HCT116 (cell line): ENCODE measurements around the gene GRM2.

Experiments used
- CTCF ChIP-seq, 3 experiments: fragments of 200-600 bp in 1 of 3; sonication (generic) in 1 of 3; IDR thresholded peaks in 2 of 3; conservative IDR thresholded peaks in 1 of 3; 2 replicates each; pipeline ENCODE4 v1.5.1; 2012 to 2017; ENCODE audit warnings: low read depth in 2 of 3, low read length in 2 of 3, antibody characterized with exemption in 1 of 3, borderline replicate concordance in 1 of 3, control low read depth in 1 of 3, mild to moderate bottlenecking in 1 of 3, mixed read lengths in 1 of 3, mixed run types in 1 of 3, moderate library complexity in 1 of 3; ENCODE audit not compliant: insufficient read depth in 1 of 3
- EGR1 ChIP-seq: IDR thresholded peaks from 2 replicates; pipeline ENCODE4 v1.6.1; 2012; ENCODE audit warnings: low read depth
- EZH2 ChIP-seq: fragments of 200-600 bp; sonication (generic); IDR thresholded peaks from 2 replicates; pipeline ENCODE4 v1.6.1; 2017; ENCODE audit warnings: antibody characterized with exemption, mixed run types
- JUND ChIP-seq: IDR thresholded peaks from 2 replicates; pipeline ENCODE4 v1.6.1; 2012
- POLR2AphosphoS5 ChIP-seq: IDR thresholded peaks from 2 replicates; pipeline ENCODE4 v1.6.1; 2011; ENCODE audit warnings: mild to moderate bottlenecking, low read depth, low read length, moderate library complexity
- RAD21 ChIP-seq: IDR thresholded peaks from 2 replicates; pipeline ENCODE4 v1.6.1; 2012; ENCODE audit warnings: low read depth, mild to moderate bottlenecking
- REST ChIP-seq: IDR thresholded peaks from 2 replicates; pipeline ENCODE4 v1.6.1; 2012; ENCODE audit warnings: low read depth

GRCh38 chr3:51682079-51682478 lies 24.8 kb upstream of the GRM2 start:
- peak; percentile 84 to 87 (median 85) for TF ChIP-seq CTCF (IDR thresholded peaks at IDR 0.05 in 2 of 3, conservative IDR thresholded peaks at IDR 0.05 in 1 of 3; ENCODE audit: borderline replicate concordance in 1 of 3, insufficient read depth in 1 of 3, low read depth in 2 of 3, low read length in 2 of 3)
- TF ChIP-seq REST = no peak
- no peak for TF ChIP-seq POLR2AphosphoS5
- peak; percentile 91 for TF ChIP-seq RAD21
- TF ChIP-seq EZH2 = no peak
- no peak for TF ChIP-seq EGR1
- TF ChIP-seq JUND = no peak
